HepG2 (cell line): Measurements from ENCODE around the gene FBN2. TPM values are rescaled to one million over a fixed set of nuclear protein-coding genes. Genes with fewer than 3 reads are reported as not detected.

Source experiments
- ATAC-seq: fragments of 200-7000 bp; cut with Tn5 transposase; 3 replicates; pipeline ENCODE4 v1.9.1; 2020; ENCODE audit warnings: mild to moderate bottlenecking, moderate library complexity
- BruUV-seq: library from RNA; stranded (reverse); fragments of 400-500 nt; replicated peaks from 2 replicates; lab custom pipeline; 2021; lab: Mats Ljungman, UMichigan
- CTCF ChIA-PET: fragments of 300-600 bp; formaldehyde crosslinking; extraction: SDS; loops from one replicate; lab custom pipeline; 2021; ENCODE audit warnings: low total read pairs, inconsistent platforms, low intra/inter-chr PET ratio; lab: Yijun Ruan, JAX
- POLR2A ChIA-PET: fragments of 350-600 bp; sonication (Branson Sonifier 250); formaldehyde crosslinking; loops from one replicate; lab custom pipeline; 2020; ENCODE audit warnings: antibody characterized with exemption, inconsistent platforms; lab: Yijun Ruan, JAX
- DNase-seq: peaks from one replicate; pipeline ENCODE4 v3.0.0-alpha.2; 2015; ENCODE audit warnings: low spot score
- FAIRE-seq: peaks from 3 replicates; lab custom pipeline; 2011; peaks lifted over from hg19 to GRCh38; lab: Jason Lieb, UNC
- H2AFZ ChIP-seq: one replicate; pipeline ENCODE4 v1.6.1; 2011; ENCODE audit warnings: low read length, inconsistent platforms
- H3K27ac ChIP-seq: fragments of 300-600 bp; 3 replicates; pipeline ENCODE4 v1.8.0; 2011; ENCODE audit warnings: mixed run types, mild to moderate bottlenecking, mixed read lengths, low read length, inconsistent platforms; ENCODE audit not compliant: insufficient read depth; ENCODE audit errors: extremely low read length
- H3K27me3 ChIP-seq, 2 experiments: fragments of 200-600 bp in 1 of 2; 2 replicates in 1 of 2; 3 replicates in 1 of 2; pipeline versions ENCODE4 v1.6.0 to v1.8.0; 2011; ENCODE audit warnings: low read length in 2 of 2, mild to moderate bottlenecking in 2 of 2, moderate library complexity in 2 of 2, inconsistent platforms in 1 of 2; ENCODE audit not compliant: insufficient read depth in 2 of 2, control insufficient read depth in 1 of 2
- H3K36me3 ChIP-seq, 2 experiments: fragments of 200-600 bp in 1 of 2; replicated peaks in 1 of 2; 2 replicates in 1 of 2; 3 replicates in 1 of 2; pipeline versions ENCODE4 v1.5.1 to v1.8.0; 2011; ENCODE audit warnings: low read length in 2 of 2, inconsistent platforms in 1 of 2; ENCODE audit not compliant: insufficient read depth in 2 of 2, control insufficient read depth in 1 of 2
- H3K4me1 ChIP-seq: 2 replicates; pipeline ENCODE4 v1.5.1; 2012; ENCODE audit warnings: low read length, inconsistent platforms; ENCODE audit not compliant: insufficient read depth
- H3K4me2 ChIP-seq: 2 replicates; pipeline ENCODE4 v1.6.0; 2011; ENCODE audit warnings: low read depth, low read length, inconsistent platforms
- H3K4me3 ChIP-seq, 3 experiments: fragments of 200-600 bp in 1 of 3; sonication (generic), shearing (Covaris generic) in 1 of 3; replicated peaks in 1 of 3; 2 replicates each; pipeline ENCODE4 v1.5.1; 2011 to 2016; ENCODE audit warnings: low read length in 3 of 3, inconsistent platforms in 2 of 3, low read depth in 2 of 3, mild to moderate bottlenecking in 2 of 3, control low read depth in 1 of 3, mixed read lengths in 1 of 3; ENCODE audit not compliant: insufficient read depth in 1 of 3
- H3K79me2 ChIP-seq: one replicate; pipeline ENCODE4 v1.6.1; 2011; ENCODE audit warnings: low read length, inconsistent platforms; ENCODE audit not compliant: insufficient read depth
- H3K9ac ChIP-seq: 2 replicates; pipeline ENCODE4 v1.6.0; 2011; ENCODE audit warnings: mild to moderate bottlenecking, low read depth, low read length, inconsistent platforms; ENCODE audit not compliant: insufficient read depth
- H3K9me3 ChIP-seq: 2 replicates; pipeline ENCODE4 v1.5.1; 2012; ENCODE audit warnings: mild to moderate bottlenecking, low read length
- H4K20me1 ChIP-seq: 2 replicates; pipeline ENCODE4 v1.6.0; 2011; ENCODE audit warnings: inconsistent platforms, mild to moderate bottlenecking, low read length, moderate library complexity; ENCODE audit not compliant: insufficient read depth
- CENPBD1 ChIP-seq: sonication (generic); formaldehyde crosslinking; IDR thresholded peaks from 2 replicates; pipeline ENCODE4 v1.8.0; 2022; ENCODE audit warnings: missing genetic modification reagents, low read depth, mild to moderate bottlenecking, borderline replicate concordance
- DPF2 ChIP-seq: sonication (generic); formaldehyde crosslinking; IDR thresholded peaks from 2 replicates; pipeline ENCODE4 v1.4.0; 2020; ENCODE audit warnings: mild to moderate bottlenecking, low read depth, missing genetic modification reagents, borderline replicate concordance
- GABPB1 ChIP-seq: IDR thresholded peaks from 2 replicates; pipeline ENCODE4 v1.6.1; 2016; ENCODE audit warnings: mild to moderate bottlenecking, missing genetic modification reagents, moderate library complexity, missing compliant biosample characterization
- IKZF1 ChIP-seq: fragments of 450-650 bp; IDR thresholded peaks from 2 replicates; pipeline ENCODE4 v1.7.1; 2016
- NR2F6 ChIP-seq, 2 experiments: IDR thresholded peaks; 2 replicates each; pipeline ENCODE4 v1.6.1; 2016; ENCODE audit warnings: antibody characterized with exemption in 1 of 2, mild to moderate bottlenecking in 1 of 2
- RFX3 ChIP-seq: IDR thresholded peaks from 2 replicates; pipeline ENCODE4 v1.6.1; 2016; ENCODE audit warnings: missing biosample characterization, missing genetic modification reagents
- SAP130 ChIP-seq: IDR thresholded peaks from 2 replicates; pipeline ENCODE4 v1.6.1; 2016; ENCODE audit warnings: low read depth
- SKIL ChIP-seq: sonication (generic); formaldehyde crosslinking; IDR thresholded peaks from 2 replicates; pipeline ENCODE4 v1.8.0; 2022; ENCODE audit warnings: missing genetic modification reagents, mild to moderate bottlenecking, moderate library complexity, borderline replicate concordance
- SOX5 ChIP-seq: IDR thresholded peaks from 2 replicates; pipeline ENCODE4 v1.6.1; 2016; ENCODE audit warnings: borderline replicate concordance
- TERF1 ChIP-seq: sonication (generic); formaldehyde crosslinking; IDR thresholded peaks from 2 replicates; pipeline ENCODE4 v1.8.0; 2022; ENCODE audit warnings: mild to moderate bottlenecking, missing genetic modification reagents, moderate library complexity
- ZFX ChIP-seq: sonication (generic); formaldehyde crosslinking; IDR thresholded peaks from 2 replicates; pipeline ENCODE4 v1.4.0; 2020; ENCODE audit warnings: mild to moderate bottlenecking, low read depth, missing genetic modification reagents, moderate library complexity
- ZNF615 ChIP-seq: sonication (generic); formaldehyde crosslinking; IDR thresholded peaks from 2 replicates; pipeline ENCODE4 v1.5.0; 2020; ENCODE audit warnings: mild to moderate bottlenecking, missing genetic modification reagents, borderline replicate concordance
- ZNF674 ChIP-seq: sonication (generic); formaldehyde crosslinking; IDR thresholded peaks from 2 replicates; pipeline ENCODE4 v1.5.0; 2020; ENCODE audit warnings: low read depth, mild to moderate bottlenecking, missing genetic modification reagents
- ZSCAN25 ChIP-seq: sonication (generic); formaldehyde crosslinking; IDR thresholded peaks from 2 replicates; pipeline ENCODE4 v1.8.0; 2022; ENCODE audit warnings: mild to moderate bottlenecking, missing genetic modification reagents
- WGBS: methylation state at CpG from one replicate; pipeline ENCODE4 v1.1.6; 2017; ENCODE audit warnings: low lambda C conversion rate; 5-methylcytosine and 5-hydroxymethylcytosine counted together
- in situ Hi-C: cut with HindIII; loops from 2 replicates; pipeline ENCODE4 v1.10.0; 2017; ENCODE audit warnings: low pct_unique_long_range_greater_than_20kb; ENCODE audit not compliant: extremely low pct_ligation_motif_present
- intact Hi-C: fragments of 100-400 bp; cut with micrococcal nuclease; formaldehyde crosslinking; loops from one replicate; pipeline ENCODE4 v1.10.0; 2022; ENCODE audit not compliant: unreplicated experiment
- polyA plus RNA-seq, 8 experiments: library from polyadenylated mRNA; depleted of rRNA in 3 of 8; stranded (reverse) in 7 of 8; unstranded in 1 of 8; fragments of >200 nt; fragmentation: Illumina TruSeq in 4 of 8; extraction: Trizol in 4 of 8; gene quantifications; 2 replicates each; pipeline versions ENCODE4 v1.2.1 to v1.2.3, GENCODE V29; 2011 to 2016; ENCODE audit warnings: low read depth in 4 of 8, missing spikeins in 1 of 8, mixed read lengths in 1 of 8; ENCODE audit not compliant: insufficient read depth in 1 of 8
- total RNA-seq, 5 experiments: library from RNA; depleted of rRNA; stranded (reverse); fragments of >200 nt; fragmentation: Illumina TruSeq; extraction: Trizol; gene quantifications; 2 replicates each; pipeline ENCODE4 v1.2.3, GENCODE V29; 2016; ENCODE audit warnings: low read depth in 1 of 5

Gene FBN2
- total and polyA plus RNA-seq, 2 of the 13 experiments (the other 11 are each of a cell fraction or from before 2014, with no cell fraction given): not detected

GRCh38 chr5:128406803-128407202 is 131.2 kb downstream of the FBN2 start:
- no peak for FAIRE-seq
- H2AFZ ChIP-seq: no peak overlapping the region
- no peak for TF ChIP-seq SOX5 (CRISPR knock-in tag)
- TF ChIP-seq, all 625 proteins: peak for 0
- Histone ChIP-seq H3K36me3 (no peaks in the 10 kb centered on the region), H4K20me1 (no peaks in the 10 kb centered on the region), H3K27ac (no peak overlapping the region), H3K27me3 (no peaks in the 10 kb centered on the region), H3K4me2 (no peak overlapping the region), H3K79me2 (no peaks in the 10 kb centered on the region), H3K9me3 (no peaks in the 10 kb centered on the region), H3K4me1 (no peaks in the 10 kb centered on the region), H3K9ac (no peak overlapping the region), H3K4me3 (no peak overlapping the region)
- ATAC-seq (no peak), DNase-seq (no peak)
- no TSS peak for BruUV-seq
- in situ Hi-C loops (no loop called here), intact Hi-C loops (no loop called here)
- CTCF ChIA-PET: no interaction called here
- 0% methylated on average over 3 of the region's 3 CpGs for WGBS
- POLR2A ChIA-PET: no interaction called here

- TF ChIP-seq RFX3 (no peak), SAP130 (no peak), ZFX (no peak), IKZF1 (no peak), GABPB1 (CRISPR knock-in tag) (no peak), SKIL (CRISPR knock-in tag) (no peak), ZSCAN25 (CRISPR knock-in tag) (no peak), ZNF615 (CRISPR knock-in tag) (no peak), ZNF674 (no peak), DPF2 (no peak), NR2F6 (IDR thresholded peaks at IDR 0.05) (no peak), NR2F6 (CRISPR knock-in tag; IDR thresholded peaks at IDR 0.05) (no peak), TERF1 (CRISPR knock-in tag) (no peak), CENPBD1 (CRISPR knock-in tag) (no peak)
- Histone ChIP-seq H3K36me3 (no peaks in the 10 kb centered on the region), H3K9me3 (no peaks in the 10 kb centered on the region), H3K9ac (no peak overlapping the region), H3K27ac (no peak overlapping the region), H3K27me3 (no peaks in the 10 kb centered on the region), H3K4me2 (no peak overlapping the region), H3K79me2 (no peaks in the 10 kb centered on the region), H4K20me1 (no peaks in the 10 kb centered on the region), H3K4me3 (no peak overlapping the region), H3K4me1 (no peaks in the 10 kb centered on the region), H2AFZ (no peak overlapping the region)
- POLR2A ChIA-PET: no interaction called here
- no peak for FAIRE-seq
- intact Hi-C loops: no loop called here
- no peak for ATAC-seq
- 0% methylated on average over 2 of the region's 2 CpGs for WGBS
- in situ Hi-C loops: no loop called here
- DNase-seq: no peak
- BruUV-seq: no TSS peak
- CTCF ChIA-PET: no interaction called here
Measured at GRCh38 chr5:128405159-128405558, 132.9 kb downstream of the FBN2 start.
